ENCODE results near the gene FGD6.

The FGD6 gene

DNA sequence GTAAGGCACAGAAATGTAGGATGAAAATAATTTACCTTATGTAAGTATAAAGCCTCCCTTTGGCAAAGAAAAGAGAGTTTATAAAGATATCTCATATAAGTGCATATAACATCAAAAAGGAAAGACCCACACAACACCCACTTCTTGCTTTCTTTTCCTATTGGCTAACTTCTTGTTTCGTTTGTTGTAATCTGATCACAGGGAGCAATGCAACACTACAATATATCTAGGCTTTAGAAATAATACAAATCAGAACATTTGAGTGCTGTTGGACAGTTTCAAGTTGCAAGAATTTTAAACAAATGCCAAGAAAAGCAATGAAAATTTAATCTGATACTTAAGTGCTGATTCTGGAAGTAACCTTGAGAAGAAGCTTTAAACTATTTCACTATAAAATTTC lies 1.3 kb downstream of the FGD6 start:
- Histone ChIP-seq H3K4me2 (peak overlapping the region; percentile 75 to 95 (median 85); a peak in 20 of 22 replicates), H3K27ac (peak overlapping the region in 5 of 11 experiments; percentile 10 to 94 (median 88); a peak in 8 of 22 replicates), H3K4me3 (peak overlapping the region; percentile 74 to 95 (median 88); a peak in 15 of 20 replicates), H3K4me1 (peaks cover 22 to 72% (median 39%) of the 10 kb centered on the region in 10 experiments), H3K36me3 (peaks cover 0 to 11% (median 3%) of the 10 kb centered on the region in 11 experiments; a peak in 7 of 22 replicates), H3K27me3 (no peaks in the 10 kb centered on the region), H4K20me1 (peaks cover 0 to 28% (median 9%) of the 10 kb centered on the region in 11 experiments; a peak in 10 of 22 replicates), H3K9ac (peak overlapping the region in 7 of 11 experiments; percentile 86 to 93 (median 88); a peak in 12 of 22 replicates), H3K9me3 (replicated peaks in 1 of 11) (peaks cover 0 to under 1% (median 0%) of the 10 kb centered on the region in 11 experiments; a peak in 1 of 22 replicates)
- TF ChIP-seq Cebpa-rat (IDR thresholded peaks at IDR 0.05), result no peak

DNA sequence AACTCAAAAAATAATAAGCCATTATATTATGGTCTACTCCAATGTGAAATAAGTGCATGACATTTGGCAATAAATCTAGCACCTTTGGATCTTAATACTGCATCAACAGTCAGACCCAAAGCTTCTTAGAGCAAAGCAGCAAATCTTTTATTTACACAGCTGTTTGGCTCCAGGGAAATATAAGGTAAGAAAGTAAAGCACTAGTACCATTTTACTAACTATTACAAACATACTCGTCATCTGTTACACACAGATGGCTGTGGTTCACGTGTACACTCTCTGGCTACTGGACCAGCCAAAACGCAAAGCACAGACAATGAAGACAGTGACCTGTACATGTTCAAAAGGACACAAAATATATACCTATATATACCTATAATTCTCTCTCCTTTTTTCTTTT lies 2.8 kb downstream of the FGD6 start:
- H3K9me3 ChIP-seq (replicated peaks in 1 of 11), result no peaks in the 10 kb centered on the region
- H3K27ac ChIP-seq, result no peak overlapping the region
- peaks cover 0 to 14% (median 0%) of the 10 kb centered on the region in 11 experiments; a peak in 7 of 22 replicates for H4K20me1 ChIP-seq
- H3K4me3 ChIP-seq, result no peak overlapping the region
- H3K4me2 ChIP-seq, result peak overlapping the region in 3 of 11 experiments; percentile 84 to 95 (median 92); a peak in 4 of 22 replicates
- H3K9ac ChIP-seq, result no peak overlapping the region
- peaks cover 17 to 59% (median 30%) of the 10 kb centered on the region in 10 experiments; a peak in 19 of 20 replicates for H3K4me1 ChIP-seq
- TF ChIP-seq Cebpa-rat (IDR thresholded peaks at IDR 0.05), result no peak
- peaks cover 0 to 7% (median 0%) of the 10 kb centered on the region in 11 experiments; a peak in 1 of 22 replicates for H3K36me3 ChIP-seq
- no peaks in the 10 kb centered on the region for H3K27me3 ChIP-seq

DNA sequence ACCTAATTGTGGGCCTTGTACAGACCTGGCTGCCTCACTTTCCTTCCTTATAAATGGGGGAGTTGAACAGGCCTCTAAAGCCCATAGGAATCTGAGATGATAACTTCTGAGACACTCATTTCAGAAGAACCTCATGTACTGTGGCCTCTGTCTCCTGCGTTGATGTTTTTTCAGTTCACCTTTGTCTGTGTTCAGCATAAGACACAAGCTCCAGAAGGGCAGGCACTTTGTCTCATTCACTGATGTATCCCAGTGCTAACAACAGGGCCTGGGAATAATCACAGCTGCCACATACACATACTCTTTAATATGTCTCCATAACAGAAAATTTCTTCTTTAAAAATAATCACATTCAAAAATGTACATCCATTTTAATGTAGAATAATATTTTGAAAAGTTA lies 3.3 kb downstream of the FGD6 start:
- no peak for TF ChIP-seq Cebpa-rat (IDR thresholded peaks at IDR 0.05)
- no peaks in the 10 kb centered on the region for H3K27me3 ChIP-seq

GRCh38 chr12:95213119-95213518 lies 4.1 kb downstream of the FGD6 start:
- Histone ChIP-seq H3K27me3 (no peaks in the 10 kb centered on the region), H3K4me3 (no peak overlapping the region), H3K36me3 (peaks cover 0 to 9% (median 0%) of the 10 kb centered on the region in 11 experiments; a peak in 1 of 22 replicates), H3K4me1 (peaks cover 17 to 53% (median 27%) of the 10 kb centered on the region in 10 experiments; a peak in 19 of 20 replicates), H4K20me1 (peaks cover 0 to 2% (median 0%) of the 10 kb centered on the region in 11 experiments; a peak in 3 of 22 replicates), H3K4me2 (peak overlapping the region in 5 of 11 experiments; percentile 31 to 71 (median 60); a peak in 11 of 22 replicates), H3K9me3 (replicated peaks in 1 of 11) (no peaks in the 10 kb centered on the region), H3K27ac (no peak overlapping the region), H3K9ac (no peak overlapping the region)
- no peak for TF ChIP-seq Cebpa-rat (IDR thresholded peaks at IDR 0.05)

More for the DNA sequence above, 3.3 kb downstream of the FGD6 start:
- Histone ChIP-seq H3K4me1 (peaks cover 17 to 54% (median 27%) of the 10 kb centered on the region in 10 experiments; a peak in 19 of 20 replicates), H3K9me3 (replicated peaks in 1 of 11) (no peaks in the 10 kb centered on the region), H3K4me3 (no peak overlapping the region), H4K20me1 (peaks cover 0 to 9% (median 0%) of the 10 kb centered on the region in 11 experiments; a peak in 5 of 22 replicates), H3K27ac (no peak overlapping the region), H3K36me3 (peaks cover 0 to 7% (median 0%) of the 10 kb centered on the region in 11 experiments; a peak in 1 of 22 replicates), H3K4me2 (peak overlapping the region in 3 of 11 experiments; percentile 15 to 84 (median 71); a peak in 4 of 22 replicates), H3K9ac (no peak overlapping the region)

DNA sequence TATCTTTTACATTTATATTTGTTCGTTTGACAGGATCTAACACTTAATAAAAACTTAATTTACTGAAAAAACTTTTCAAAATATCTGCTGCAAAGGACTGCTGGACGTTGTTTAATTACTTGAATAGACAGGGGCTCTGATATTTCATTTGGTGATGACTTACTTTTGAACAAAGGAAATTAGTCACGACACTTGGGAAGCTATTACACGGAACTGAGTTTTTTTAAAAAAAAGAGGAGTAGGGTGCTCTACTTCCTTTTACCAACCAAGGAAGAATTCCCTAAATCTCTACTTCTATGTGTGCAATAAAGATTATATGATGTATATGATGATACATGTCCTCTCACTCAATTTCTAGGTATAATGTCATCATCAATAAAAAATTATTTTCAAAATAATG lies 4.7 kb downstream of the FGD6 start:
- Histone ChIP-seq H3K27ac (no peak overlapping the region; a peak in 1 of 22 replicates), H3K4me1 (peaks cover 17 to 58% (median 27%) of the 10 kb centered on the region in 10 experiments; a peak in 19 of 20 replicates), H3K4me3 (no peak overlapping the region), H3K27me3 (no peaks in the 10 kb centered on the region), H3K9ac (no peak overlapping the region), H3K9me3 (replicated peaks in 1 of 11) (no peaks in the 10 kb centered on the region), H3K36me3 (peaks cover 0 to 14% (median 0%) of the 10 kb centered on the region in 11 experiments; a peak in 2 of 22 replicates), H4K20me1 (no peaks in the 10 kb centered on the region; a peak in 1 of 22 replicates), H3K4me2 (peak overlapping the region in 8 of 11 experiments; percentile 3 to 71 (median 32); a peak in 12 of 22 replicates)
- no peak for TF ChIP-seq Cebpa-rat (IDR thresholded peaks at IDR 0.05)

- Histone ChIP-seq H3K4me2 (no peak overlapping the region), H3K27ac (no peak overlapping the region), H3K9me3 (replicated peaks in 1 of 11) (peaks cover 0 to 10% (median 0%) of the 10 kb centered on the region in 11 experiments; a peak in 3 of 22 replicates), H3K4me1 (peaks cover 26 to 71% (median 36%) of the 10 kb centered on the region in 10 experiments), H3K4me3 (no peak overlapping the region), H3K27me3 (no peaks in the 10 kb centered on the region), H3K36me3 (peaks cover 0 to 16% (median 4%) of the 10 kb centered on the region in 11 experiments; a peak in 3 of 22 replicates), H4K20me1 (no peaks in the 10 kb centered on the region; a peak in 1 of 22 replicates), H3K9ac (no peak overlapping the region)
- no peak for TF ChIP-seq Cebpa-rat (IDR thresholded peaks at IDR 0.05)
Measured at GRCh38 chr12:95208678-95209077, 8.6 kb downstream of the FGD6 start.

DNA sequence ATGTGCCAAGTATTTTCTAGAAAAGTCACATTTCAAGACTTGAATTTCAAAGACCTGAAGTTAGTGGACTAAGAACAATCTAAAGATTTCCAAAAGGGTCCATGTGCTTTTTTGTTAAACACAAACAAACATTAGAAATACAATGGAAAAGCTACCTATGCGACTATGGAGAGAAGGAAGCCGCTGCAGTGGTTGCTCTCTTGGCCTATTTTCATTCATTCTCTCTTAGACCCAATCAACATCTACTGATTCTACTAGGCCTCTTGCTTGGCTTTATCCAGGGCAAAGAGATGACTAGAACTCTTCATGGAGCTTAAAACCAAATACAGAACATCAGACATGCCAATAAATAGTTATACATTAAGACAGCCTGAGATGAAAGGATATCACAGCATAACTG lies 9.9 kb downstream of the FGD6 start:
- TF ChIP-seq Cebpa-rat (IDR thresholded peaks at IDR 0.05), result no peak
- Histone ChIP-seq H3K27ac (no peak overlapping the region; a peak in 1 of 22 replicates), H3K4me1 (peaks cover 35 to 71% (median 43%) of the 10 kb centered on the region in 10 experiments), H3K36me3 (peaks cover 0 to 16% (median 4%) of the 10 kb centered on the region in 11 experiments; a peak in 3 of 22 replicates), H3K9ac (no peak overlapping the region), H3K4me3 (no peak overlapping the region), H4K20me1 (no peaks in the 10 kb centered on the region; a peak in 1 of 22 replicates), H3K27me3 (no peaks in the 10 kb centered on the region), H3K9me3 (replicated peaks in 1 of 11) (peaks cover 0 to 10% (median 0%) of the 10 kb centered on the region in 11 experiments; a peak in 3 of 22 replicates), H3K4me2 (peak overlapping the region in 3 of 11 experiments; percentile 1 to 91 (median 88); a peak in 4 of 22 replicates)

DNA sequence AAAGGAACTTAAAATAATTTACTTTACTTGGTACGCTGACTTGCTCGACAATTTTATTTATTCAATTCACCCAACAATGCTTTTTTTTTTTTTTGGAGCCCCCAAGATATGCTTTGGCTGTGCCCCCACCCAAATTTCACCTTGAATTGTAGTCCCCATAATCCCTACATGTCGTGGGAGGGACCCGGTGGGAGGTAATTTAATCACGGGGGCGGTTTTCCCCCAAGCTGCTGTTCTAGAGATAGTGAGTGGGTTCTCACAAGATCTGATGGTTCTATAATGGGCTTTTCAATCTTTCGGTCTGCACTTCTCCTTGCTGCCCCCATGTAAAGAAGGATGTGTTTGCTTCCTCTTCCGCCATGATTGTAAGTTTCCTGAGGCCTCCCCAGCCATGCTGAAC lies 10.4 kb downstream of the FGD6 start:
- TF ChIP-seq Cebpa-rat (IDR thresholded peaks at IDR 0.05), result no peak
- Histone ChIP-seq H3K9ac (no peak overlapping the region), H4K20me1 (no peaks in the 10 kb centered on the region; a peak in 1 of 22 replicates), H3K9me3 (replicated peaks in 1 of 11) (peaks cover 0 to 10% (median 0%) of the 10 kb centered on the region in 11 experiments; a peak in 3 of 22 replicates), H3K27ac (peak overlapping the region in 3 of 11 experiments; percentile 77 to 81 (median 81); a peak in 3 of 22 replicates), H3K4me2 (peak overlapping the region in 4 of 11 experiments; percentile 82 to 91 (median 86); a peak in 5 of 22 replicates), H3K4me3 (no peak overlapping the region), H3K36me3 (peaks cover 0 to 16% (median 4%) of the 10 kb centered on the region in 11 experiments; a peak in 3 of 22 replicates), H3K27me3 (no peaks in the 10 kb centered on the region), H3K4me1 (peaks cover 38 to 71% (median 43%) of the 10 kb centered on the region in 10 experiments)

GRCh38 chr12:95205685-95206084 lies 11.6 kb downstream of the FGD6 start:
- Histone ChIP-seq H4K20me1 (no peaks in the 10 kb centered on the region; a peak in 1 of 22 replicates), H3K4me2 (peak overlapping the region in 8 of 11 experiments; percentile 8 to 91 (median 85); a peak in 11 of 22 replicates), H3K4me3 (no peak overlapping the region), H3K36me3 (peaks cover 0 to 16% (median 4%) of the 10 kb centered on the region in 11 experiments; a peak in 3 of 22 replicates), H3K9ac (peak overlapping the region in 6 of 11 experiments; percentile 21 to 69 (median 48); a peak in 9 of 22 replicates), H3K27ac (peak overlapping the region in 10 of 11 experiments; percentile 13 to 81 (median 72); a peak in 18 of 22 replicates), H3K9me3 (replicated peaks in 1 of 11) (peaks cover 0 to 10% (median 0%) of the 10 kb centered on the region in 11 experiments; a peak in 3 of 22 replicates), H3K4me1 (peaks cover 49 to 74% (median 55%) of the 10 kb centered on the region in 10 experiments), H3K27me3 (no peaks in the 10 kb centered on the region)
- TF ChIP-seq Cebpa-rat (IDR thresholded peaks at IDR 0.05), result no peak

Data from BLaER1 treated with 17β-estradiol and CSF1 and Interleukin-3, amounts not matched to agents 10 nM and 100 nM (cell line).